Nephron (organoid): ENCODE measurements around the gene STPG1.

Source experiments
- H3K27ac Mint-ChIP-seq, 3 experiments: 2 replicates each; pipeline ENCODE4 v1.8.0; 2020; ENCODE audit warnings: mixed read lengths in 3 of 3, mild to moderate bottlenecking in 2 of 3, moderate library complexity in 1 of 3
- H3K27me3 Mint-ChIP-seq: 2 replicates; pipeline ENCODE4 v1.8.0; 2021; ENCODE audit warnings: low read depth, mild to moderate bottlenecking, moderate library complexity, mixed read lengths
- H3K36me3 Mint-ChIP-seq: 2 replicates; pipeline ENCODE4 v1.8.0; 2020; ENCODE audit warnings: low read depth, mixed read lengths
- H3K4me1 Mint-ChIP-seq: 2 replicates; pipeline ENCODE4 v1.8.0; 2020; ENCODE audit warnings: mixed read lengths
- H3K4me3 Mint-ChIP-seq, 3 experiments: 2 replicates each; pipeline ENCODE4 v1.8.0; 2020; ENCODE audit warnings: mild to moderate bottlenecking in 3 of 3, mixed read lengths in 3 of 3, moderate library complexity in 2 of 3
- H3K9me3 Mint-ChIP-seq: 2 replicates; pipeline ENCODE4 v1.8.0; 2020; ENCODE audit warnings: mixed read lengths
- CTCF ChIP-seq, 3 experiments: fragments of 200-600 bp; sonication (generic); IDR thresholded peaks; one replicate each; pipeline ENCODE4 v1.5.0; 2021; ENCODE audit warnings: antibody characterized with exemption in 3 of 3; ENCODE audit not compliant: unreplicated experiment in 3 of 3

Gene STPG1

GRCh38 chr1:24381256-24381655, 32.3 kb downstream of the STPG1 start:
- TF ChIP-seq CTCF (IDR thresholded peaks at IDR 0.05; ENCODE audit: unreplicated experiment in 3 of 3): no peak
- no peaks in the 10 kb centered on the region for H3K9me3 Mint-ChIP-seq
- H3K27ac Mint-ChIP-seq: no peak overlapping the region
- peaks cover 7% of the 10 kb centered on the region for H3K4me1 Mint-ChIP-seq
- peaks cover 22% of the 10 kb centered on the region for H3K36me3 Mint-ChIP-seq
- H3K4me3 Mint-ChIP-seq: no peak overlapping the region
- H3K27me3 Mint-ChIP-seq: peaks cover 8% of the 10 kb centered on the region

- peaks cover 5% of the 10 kb centered on the region for H3K4me1 Mint-ChIP-seq
- no peak overlapping the region for H3K4me3 Mint-ChIP-seq
- H3K9me3 Mint-ChIP-seq: no peaks in the 10 kb centered on the region
- peaks cover 11% of the 10 kb centered on the region for H3K27me3 Mint-ChIP-seq
- no peak overlapping the region for H3K27ac Mint-ChIP-seq
- no peak for TF ChIP-seq CTCF (IDR thresholded peaks at IDR 0.05; ENCODE audit: unreplicated experiment in 3 of 3)
- H3K36me3 Mint-ChIP-seq: peaks cover 22% of the 10 kb centered on the region
Measured at GRCh38 chr1:24380508-24380907, 33.1 kb downstream of the STPG1 start.

GRCh38 chr1:24379733-24380315, 33.8 kb downstream of the STPG1 start:
- Mint-ChIP-seq H3K27me3 (peaks cover 17% of the 10 kb centered on the region), H3K4me3 (no peak overlapping the region), H3K9me3 (no peaks in the 10 kb centered on the region), H3K36me3 (peaks cover 22% of the 10 kb centered on the region), H3K27ac (no peak overlapping the region), H3K4me1 (no peaks in the 10 kb centered on the region)
- TF ChIP-seq CTCF (IDR thresholded peaks at IDR 0.05; ENCODE audit: unreplicated experiment in 3 of 3): no peak

- Mint-ChIP-seq H3K4me3 (no peak overlapping the region), H3K27me3 (peaks cover 17% of the 10 kb centered on the region), H3K36me3 (peaks cover 7% of the 10 kb centered on the region), H3K27ac (no peak overlapping the region), H3K9me3 (no peaks in the 10 kb centered on the region), H3K4me1 (no peaks in the 10 kb centered on the region)
- TF ChIP-seq CTCF (IDR thresholded peaks at IDR 0.05; ENCODE audit: unreplicated experiment in 3 of 3): no peak
Measured at GRCh38 chr1:24374891-24375786, 38.4 kb downstream of the STPG1 start.

GRCh38 chr1:24373710-24374109, 39.9 kb downstream of the STPG1 start:
- TF ChIP-seq CTCF (IDR thresholded peaks at IDR 0.05; ENCODE audit: unreplicated experiment in 3 of 3): no peak
- no peak overlapping the region for H3K27ac Mint-ChIP-seq
- H3K4me3 Mint-ChIP-seq: no peak overlapping the region
- peaks cover under 1% of the 10 kb centered on the region for H3K36me3 Mint-ChIP-seq
- H3K4me1 Mint-ChIP-seq: no peaks in the 10 kb centered on the region
- H3K9me3 Mint-ChIP-seq: no peaks in the 10 kb centered on the region
- peaks cover 17% of the 10 kb centered on the region for H3K27me3 Mint-ChIP-seq
